NCI-H2196 treated with DMSO at 0.1 percent for 48 hours (cell line): ENCODE data around the gene ALOX5AP.

Experiments used
- DNase-seq: peaks from one replicate; lab custom pipeline; 2025; ENCODE audit not compliant: unreplicated experiment; lab: John Stamatoyannopoulos, UW

ALOX5AP gene

DNA sequence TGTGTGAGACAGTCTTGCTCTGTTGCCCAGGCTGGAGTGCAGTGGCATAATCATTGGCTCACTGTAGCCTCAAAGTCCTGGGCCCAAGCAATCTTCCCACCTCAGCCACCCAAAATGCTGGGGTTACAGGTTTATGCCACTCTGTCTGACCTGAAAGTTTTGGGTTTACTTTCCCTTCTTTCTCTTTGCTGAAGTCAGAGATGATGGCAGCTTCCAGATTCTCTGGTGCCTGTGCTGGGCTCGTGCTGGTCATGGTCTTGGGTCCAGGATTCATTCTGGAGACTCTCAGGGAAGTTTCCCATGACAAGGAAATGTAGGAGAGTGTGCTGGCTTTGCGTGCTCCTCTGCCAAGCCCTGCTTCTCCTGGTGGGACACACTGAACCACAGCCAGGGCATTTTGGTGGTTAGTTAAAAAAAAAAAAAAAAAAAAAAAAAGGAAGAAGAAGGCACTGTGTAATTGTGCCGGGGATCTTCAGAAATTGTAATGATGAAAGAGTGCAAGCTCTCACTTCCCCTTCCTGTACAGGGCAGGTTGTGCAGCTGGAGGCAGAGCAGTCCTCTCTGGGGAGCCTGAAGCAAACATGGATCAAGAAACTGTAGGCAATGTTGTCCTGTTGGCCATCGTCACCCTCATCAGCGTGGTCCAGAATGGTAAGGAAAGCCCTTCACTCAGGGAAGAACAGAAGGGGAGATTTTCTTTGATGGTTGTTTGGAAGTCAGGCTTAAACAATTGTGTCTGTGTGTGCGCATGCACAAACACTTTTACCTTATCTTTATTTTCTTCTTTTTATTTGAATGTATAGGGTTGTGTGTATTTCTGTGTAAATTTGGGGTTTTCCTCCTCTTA is at the start of gene ALOX5AP:
Gene ALOX5AP, plus strand, starts transcription at position 519 of the 847 bp plus-strand sequence. Its CDS starts 63 bp downstream, at position 582.
- no peak for DNase-seq

- DNase-seq = no peak
These were observed 49.4 kb upstream of the ALOX5AP start for GRCh38 chr13:30685987-30686386.

- DNase-seq = no peak
These were observed 47.7 kb upstream of the ALOX5AP start for GRCh38 chr13:30687601-30688000.

- DNase-seq = no peak
These were observed 45.6 kb upstream of the ALOX5AP start for GRCh38 chr13:30689752-30690151.

GRCh38 chr13:30690282-30691188 is 44.8 kb upstream of the ALOX5AP start:
- DNase-seq = peak; percentile 0

DNA sequence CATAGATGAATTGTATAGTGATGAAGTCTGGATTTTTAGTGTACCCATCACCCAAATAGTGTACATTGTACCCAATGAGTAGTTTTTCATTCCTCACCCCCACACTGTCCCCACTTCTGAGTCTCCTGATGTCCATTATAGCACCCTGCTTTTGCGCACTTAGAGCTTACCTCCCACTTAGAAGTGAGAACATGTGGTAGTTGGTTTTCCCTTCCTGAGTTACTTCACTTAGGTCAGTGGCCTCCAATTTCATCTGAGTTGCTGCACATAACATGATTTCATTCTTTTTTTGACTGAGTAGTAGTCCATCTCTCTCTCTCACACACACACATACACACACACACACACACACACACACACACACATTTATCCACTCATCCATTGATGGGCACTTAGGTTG is 43.2 kb upstream of the ALOX5AP start:
- DNase-seq = no peak

- DNase-seq = no peak
These were observed 38.8 kb upstream of the ALOX5AP start for GRCh38 chr13:30696278-30697176.

DNA sequence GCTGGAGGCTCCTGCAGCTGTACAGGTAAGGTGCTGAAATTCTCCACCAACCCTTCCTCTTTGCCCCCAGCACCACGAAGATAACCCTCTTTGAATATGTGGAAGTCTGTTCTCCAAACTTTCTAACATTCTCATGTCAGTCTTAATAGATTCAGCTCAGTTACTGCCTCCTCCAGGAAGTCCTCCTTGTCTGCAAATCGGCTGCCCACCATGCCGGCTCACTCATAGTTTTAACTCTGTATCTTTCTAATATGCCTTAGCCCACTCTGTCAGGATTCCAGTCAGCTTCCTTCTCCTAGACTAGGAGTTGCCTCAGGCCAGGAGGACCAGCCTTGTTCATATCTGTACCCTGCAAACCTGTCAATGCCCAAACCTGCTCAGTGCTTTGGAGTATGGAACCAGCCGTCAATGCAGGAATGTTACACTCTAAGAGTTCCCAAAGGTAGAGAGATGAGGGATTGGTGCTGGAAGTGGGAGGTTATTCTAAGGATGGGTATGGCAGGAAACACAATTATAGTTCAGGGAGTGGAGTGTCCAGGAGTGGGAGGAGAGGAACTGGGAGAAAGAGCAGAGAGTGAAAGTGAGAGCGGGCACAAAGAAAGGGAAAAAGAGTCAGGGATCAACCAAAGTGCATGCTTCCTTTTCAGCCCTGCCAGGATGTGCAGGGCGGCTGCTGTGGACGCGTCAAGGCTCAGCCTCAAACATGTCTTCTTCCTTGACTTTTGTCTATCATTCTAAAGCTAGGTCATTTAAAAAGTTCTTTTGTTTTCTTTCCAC is 38.0 kb upstream of the ALOX5AP start:
- DNase-seq = no peak

DNA sequence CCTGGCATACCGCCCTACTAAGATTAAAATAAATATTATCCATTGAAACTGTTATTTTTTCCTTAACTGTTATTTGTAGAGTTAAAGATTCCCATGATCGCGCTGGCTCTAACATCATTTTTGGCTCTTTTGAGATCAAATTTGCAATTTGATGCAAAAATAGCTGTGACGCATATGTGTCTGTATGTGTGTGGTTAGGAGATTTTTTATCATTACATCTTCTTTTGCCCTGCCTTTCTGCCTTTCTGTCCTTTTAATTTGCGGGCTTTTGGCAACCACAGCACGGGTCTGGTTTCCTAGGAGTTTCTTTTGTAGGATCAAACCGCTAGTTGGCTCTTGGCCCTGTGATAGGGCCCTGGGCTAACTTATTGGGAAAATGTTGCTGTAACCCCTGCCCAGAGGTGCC is 37.3 kb upstream of the ALOX5AP start:
- no peak for DNase-seq

DNA sequence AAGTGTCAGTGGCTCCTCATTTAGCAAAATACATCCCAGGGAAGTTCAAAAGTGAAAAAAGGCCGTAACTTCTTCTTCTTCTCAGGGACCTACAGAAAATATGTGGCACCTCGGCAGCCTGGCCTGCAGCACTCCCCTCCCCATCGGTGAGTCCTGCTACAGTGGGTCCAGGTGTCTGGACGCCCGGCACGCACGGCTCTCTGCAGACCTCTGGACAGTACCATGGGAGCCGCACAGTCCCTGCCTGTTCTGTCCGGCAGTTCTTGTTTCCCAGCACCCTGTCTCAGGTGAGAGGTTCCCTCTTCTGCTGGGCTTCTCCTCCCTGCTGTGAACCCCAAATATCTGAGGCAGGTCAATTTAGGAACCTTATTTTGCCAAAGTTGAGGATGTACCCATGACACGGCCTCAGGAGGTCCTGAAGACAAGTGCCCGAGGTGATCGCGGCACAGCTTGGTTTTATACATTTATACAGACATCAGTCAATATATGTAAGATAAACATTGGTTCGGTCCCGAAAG is 36.8 kb upstream of the ALOX5AP start:
- no peak for DNase-seq

DNA sequence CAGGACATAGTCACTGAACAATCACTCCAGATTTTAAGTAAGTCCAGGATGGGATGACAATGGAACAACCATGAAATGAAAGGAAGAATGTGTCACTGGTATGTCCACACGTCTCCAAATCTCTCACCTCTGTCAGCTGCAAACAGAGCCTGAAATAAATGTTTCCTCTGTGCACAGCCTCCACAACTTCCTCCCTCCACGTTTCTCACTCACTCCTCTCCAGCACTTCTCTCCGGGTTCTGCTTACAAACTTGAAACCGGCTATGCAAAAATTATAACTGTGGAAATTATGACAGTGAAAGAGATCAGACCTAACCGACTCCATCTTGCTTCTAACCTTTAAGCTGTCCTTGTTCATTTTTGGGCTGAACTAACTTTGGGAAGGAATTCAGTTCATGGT is 35.0 kb upstream of the ALOX5AP start:
- no peak for DNase-seq

DNA sequence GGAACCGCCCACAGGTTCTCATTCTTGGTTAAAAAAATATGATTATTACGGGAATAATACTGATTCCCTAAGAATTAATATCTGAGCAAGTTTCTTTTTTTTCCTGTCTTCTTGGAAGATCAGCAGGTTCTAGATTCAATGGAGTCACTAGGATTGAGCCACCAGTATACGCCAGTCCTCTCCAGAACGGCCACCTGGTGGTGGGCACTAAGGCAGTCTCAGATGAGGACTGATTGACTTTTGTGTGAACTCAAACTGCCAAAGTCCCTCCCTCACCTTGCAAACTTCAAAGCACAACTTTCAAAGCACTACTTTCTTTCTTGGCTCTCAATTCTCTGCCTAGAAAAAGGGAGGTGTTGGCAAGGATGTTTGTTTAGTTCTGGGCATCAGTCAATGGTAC is 33.3 kb upstream of the ALOX5AP start:
- no peak for DNase-seq

DNA sequence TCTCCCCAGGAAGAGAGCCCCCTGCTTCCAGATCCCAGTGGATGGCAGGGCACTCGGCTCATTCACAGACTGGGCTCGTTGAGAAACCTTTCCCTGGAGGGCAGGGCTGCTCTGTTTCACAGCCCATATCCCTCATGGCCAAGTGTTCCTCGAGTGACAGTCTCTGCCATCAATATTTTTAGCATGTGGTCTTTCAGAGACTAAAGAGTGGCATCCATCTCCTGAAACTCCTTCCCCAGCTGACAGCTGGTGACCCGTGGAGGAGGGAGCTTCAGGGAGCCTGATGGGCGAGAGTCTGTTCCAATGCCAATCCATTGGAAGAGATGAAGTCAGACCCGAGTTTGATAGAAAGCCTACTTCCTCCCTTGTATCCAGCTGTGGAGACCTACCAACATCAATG is 30.7 kb upstream of the ALOX5AP start:
- DNase-seq = no peak

DNA sequence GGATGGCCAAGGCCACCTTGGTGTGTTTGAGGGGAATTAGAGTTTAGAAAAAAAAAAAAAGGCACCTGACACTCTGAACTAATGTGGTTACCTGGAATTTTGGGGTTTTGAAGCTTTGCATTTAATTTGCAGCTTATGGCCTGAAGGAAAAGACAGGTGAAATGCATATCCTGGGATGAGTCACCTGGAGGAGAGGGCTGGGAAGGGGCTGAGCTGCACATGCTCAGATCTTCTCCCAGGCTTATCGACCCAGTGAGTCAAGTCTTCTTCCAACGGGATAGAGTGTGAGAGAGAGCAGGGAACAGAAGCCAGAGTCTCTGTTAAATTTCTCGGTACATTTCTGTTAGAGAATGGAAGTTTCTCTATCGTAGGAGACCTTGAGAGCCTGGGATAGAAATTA is 29.7 kb upstream of the ALOX5AP start:
- DNase-seq = no peak

GRCh38 chr13:30708541-30708940 is 26.8 kb upstream of the ALOX5AP start:
- no peak for DNase-seq

DNA sequence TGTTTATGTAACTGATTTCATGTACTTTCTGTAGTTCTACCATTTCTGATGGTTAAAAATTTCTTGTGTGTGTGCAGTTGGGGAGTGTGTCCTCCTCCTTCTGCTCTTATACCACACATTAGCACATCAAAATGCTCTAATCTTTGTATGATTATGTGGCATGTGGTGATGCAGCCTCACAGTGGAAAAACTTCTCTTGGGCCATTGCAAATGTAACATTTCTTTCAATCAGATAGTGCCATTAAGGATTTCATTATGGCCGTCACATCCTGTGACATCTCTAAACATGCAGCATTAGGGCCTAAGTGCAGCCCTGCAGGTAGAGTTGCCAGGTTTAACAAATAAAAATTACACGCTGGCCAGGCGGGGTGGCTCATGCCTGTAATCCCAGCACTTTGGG is 24.9 kb upstream of the ALOX5AP start:
- no peak for DNase-seq

DNA sequence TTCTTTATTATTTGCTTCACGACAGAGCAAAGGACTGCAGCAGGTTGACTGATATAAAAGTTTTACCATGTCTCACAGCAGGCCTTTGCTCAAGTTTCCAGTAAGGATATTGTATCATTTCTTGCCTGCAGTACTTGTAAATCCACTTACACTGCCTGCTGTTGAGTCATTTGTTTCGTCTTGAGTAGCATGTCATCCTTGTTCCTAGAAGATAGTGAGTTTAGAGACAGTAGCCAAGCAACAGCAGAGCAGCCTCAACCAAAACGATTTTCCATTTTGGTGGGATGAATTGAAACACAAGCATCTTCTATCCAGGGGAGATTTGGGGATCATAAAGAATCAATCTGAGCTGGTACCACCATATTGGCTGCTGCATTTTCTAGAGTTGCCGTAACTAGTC is 24.0 kb upstream of the ALOX5AP start:
- DNase-seq = no peak

DNA sequence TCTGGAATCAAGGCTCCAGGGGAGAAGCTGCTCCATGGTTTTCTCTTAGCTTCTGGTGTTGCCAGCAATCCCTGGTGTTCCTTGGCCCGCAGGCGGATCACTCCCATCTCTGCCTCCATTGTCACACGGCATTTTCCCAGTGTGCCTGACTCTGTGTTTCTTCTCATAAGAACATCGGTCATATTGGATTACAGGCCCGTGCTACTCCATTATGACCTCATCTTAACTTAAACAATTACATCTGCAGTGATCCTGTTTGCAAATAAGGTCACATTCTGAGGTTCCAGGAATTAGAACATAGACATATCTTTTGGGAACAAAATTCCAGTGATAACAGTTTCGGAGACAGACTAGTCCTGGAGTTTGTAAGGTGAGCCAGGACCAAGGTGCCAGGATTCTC is 23.5 kb upstream of the ALOX5AP start:
- no peak for DNase-seq

GRCh38 chr13:30712536-30713532 is 22.5 kb upstream of the ALOX5AP start:
- no peak for DNase-seq
